H1 (cell line): ENCODE measurements around the gene CHST9. TPM values are rescaled to one million over a fixed set of nuclear protein-coding genes. Genes with fewer than 3 reads are reported as not detected.

Source experiments
- CTCF ChIA-PET: fragments of 300-600 bp; sonication (Branson Sonifier 250); formaldehyde crosslinking; loops from one replicate; lab custom pipeline; 2021; ENCODE audit not compliant: partially characterized antibody; lab: Charles Lee
- POLR2A ChIA-PET: fragments of 300-600 bp; sonication (Branson Sonifier 250); formaldehyde crosslinking; loops from one replicate; lab custom pipeline; 2021; ENCODE audit warnings: inconsistent platforms; ENCODE audit not compliant: partially characterized antibody; lab: Charles Lee
- DNase-seq, 2 experiments: peaks; one replicate each; pipeline versions ENCODE4 v3.0.0 to v3.0.0-alpha.2; 2010 to 2022; ENCODE audit warnings: low spot score in 2 of 2, low read depth in 1 of 2, mixed read lengths in 1 of 2
- FAIRE-seq: peaks from 2 replicates; lab custom pipeline; 2011; peaks lifted over from hg19 to GRCh38; lab: Jason Lieb, UNC
- H2AFZ ChIP-seq: 2 replicates; pipeline ENCODE4 v1.8.1; 2012; ENCODE audit warnings: low read length, inconsistent platforms
- H2AK5ac ChIP-seq: 2 replicates; pipeline ENCODE4 v1.6.1; 2013; ENCODE audit warnings: low read depth, low read length
- H2BK120ac ChIP-seq: replicated peaks from 2 replicates; pipeline ENCODE3; 2013; ENCODE audit warnings: low read depth, low read length, inconsistent platforms
- H2BK12ac ChIP-seq: 2 replicates; pipeline ENCODE4 v1.6.1; 2013; ENCODE audit warnings: low read depth, low read length
- H2BK15ac ChIP-seq: 2 replicates; pipeline ENCODE4 v1.6.1; 2013; ENCODE audit warnings: low read length
- H2BK20ac ChIP-seq: 2 replicates; pipeline ENCODE4 v1.6.1; 2013; ENCODE audit warnings: low read length
- H2BK5ac ChIP-seq: 2 replicates; pipeline ENCODE4 v1.6.1; 2013; ENCODE audit warnings: low read depth, low read length
- H3K14ac ChIP-seq: 2 replicates; pipeline ENCODE4 v1.6.1; 2013; ENCODE audit warnings: inconsistent platforms; ENCODE audit not compliant: insufficient read length
- H3K18ac ChIP-seq: 2 replicates; pipeline ENCODE4 v1.6.1; 2013; ENCODE audit warnings: low read length; ENCODE audit errors: extremely low read depth
- H3K23ac ChIP-seq: 2 replicates; pipeline ENCODE4 v1.6.1; 2013; ENCODE audit warnings: inconsistent platforms; ENCODE audit not compliant: insufficient read length
- H3K23me2 ChIP-seq: 2 replicates; pipeline ENCODE4 v1.6.1; 2013; ENCODE audit warnings: low read depth, low read length
- H3K27ac ChIP-seq: 2 replicates; pipeline ENCODE4 v1.6.1; 2011; ENCODE audit warnings: low read depth, low read length, inconsistent platforms
- H3K27me3 ChIP-seq, 4 experiments: replicated peaks in 1 of 4; 1 replicate in 1 of 4; 2 replicates in 3 of 4; pipeline versions ENCODE4 v1.6.1 to v1.8.1; 2011 to 2013; ENCODE audit warnings: low read length in 3 of 4, mild to moderate bottlenecking in 3 of 4, inconsistent platforms in 2 of 4, mixed read lengths in 2 of 4, moderate library complexity in 1 of 4; ENCODE audit not compliant: control insufficient read depth in 3 of 4, insufficient read depth in 3 of 4; ENCODE audit errors: extremely low read depth in 1 of 4
- H3K36me3 ChIP-seq, 4 experiments: 2 replicates each; pipeline versions ENCODE4 v1.6.1 to v1.8.1; 2011 to 2013; ENCODE audit warnings: mild to moderate bottlenecking in 4 of 4, low read length in 3 of 4, moderate library complexity in 2 of 4, control low read depth in 1 of 4, inconsistent platforms in 1 of 4; ENCODE audit not compliant: insufficient read depth in 4 of 4, control insufficient read depth in 2 of 4
- H3K4ac ChIP-seq: replicated peaks from 2 replicates; pipeline ENCODE3; 2013; ENCODE audit warnings: low read length, low read depth, mixed read lengths, inconsistent platforms; ENCODE audit not compliant: insufficient read length
- H3K4me1 ChIP-seq, 4 experiments: replicated peaks in 1 of 4; 1 replicate in 1 of 4; 2 replicates in 3 of 4; pipeline versions ENCODE4 v1.6.1 to v1.8.1; 2011 to 2013; ENCODE audit warnings: low read length in 3 of 4, inconsistent platforms in 2 of 4, mixed read lengths in 1 of 4; ENCODE audit not compliant: insufficient read depth in 4 of 4, control insufficient read depth in 3 of 4
- H3K4me2 ChIP-seq, 2 experiments: 2 replicates each; pipeline versions ENCODE4 v1.6.1 to v1.8.1; 2011 to 2013; ENCODE audit warnings: low read depth in 2 of 2, low read length in 2 of 2, control low read depth in 1 of 2, inconsistent platforms in 1 of 2, mild to moderate bottlenecking in 1 of 2; ENCODE audit not compliant: insufficient read depth in 1 of 2
- H3K4me3 ChIP-seq, 4 experiments: fragments of 200-600, 300-600 bp in 1 of 4; sonication (generic), shearing (Covaris generic), sonication (Bioruptor Twin) in 1 of 4; 2 replicates each; pipeline versions ENCODE4 v1.5.1 to v1.8.1; 2011 to 2016; ENCODE audit warnings: low read length in 4 of 4, low read depth in 3 of 4, control low read depth in 2 of 4, inconsistent platforms in 2 of 4, mild to moderate bottlenecking in 2 of 4, mixed read lengths in 1 of 4, moderate library complexity in 1 of 4; ENCODE audit not compliant: insufficient read depth in 2 of 4; ENCODE audit errors: extremely low read depth in 1 of 4
- H3K56ac ChIP-seq: replicated peaks from 2 replicates; pipeline ENCODE3; 2013; ENCODE audit warnings: low read depth, mild to moderate bottlenecking, mixed read lengths, low read length, inconsistent platforms; ENCODE audit not compliant: insufficient read length
- H3K79me1 ChIP-seq: 2 replicates; pipeline ENCODE4 v1.6.1; 2013; ENCODE audit warnings: low read depth, low read length, control low read depth
- H3K79me2 ChIP-seq, 2 experiments: 2 replicates each; pipeline versions ENCODE4 v1.6.1 to v1.8.1; 2012 to 2013; ENCODE audit warnings: low read length in 2 of 2, mild to moderate bottlenecking in 2 of 2, inconsistent platforms in 1 of 2; ENCODE audit not compliant: insufficient read depth in 2 of 2, control insufficient read depth in 1 of 2
- H3K9ac ChIP-seq, 4 experiments: replicated peaks in 1 of 4; 1 replicate in 1 of 4; 2 replicates in 3 of 4; pipeline versions ENCODE4 v1.6.1 to v1.8.1; 2011 to 2013; ENCODE audit warnings: low read depth in 3 of 4, low read length in 3 of 4, control low read depth in 2 of 4, mild to moderate bottlenecking in 2 of 4, moderate library complexity in 2 of 4, inconsistent platforms in 1 of 4; ENCODE audit errors: extremely low read depth in 1 of 4
- H3K9me3 ChIP-seq, 2 experiments: 2 replicates each; pipeline versions ENCODE4 v1.6.1 to v1.8.1; 2012 to 2013; ENCODE audit warnings: mild to moderate bottlenecking in 2 of 2, moderate library complexity in 2 of 2, control low read depth in 1 of 2, inconsistent platforms in 1 of 2, low read depth in 1 of 2, low read length in 1 of 2, mixed read lengths in 1 of 2; ENCODE audit not compliant: insufficient read depth in 2 of 2
- H4K20me1 ChIP-seq, 2 experiments: replicated peaks in 1 of 2; 2 replicates each; pipeline versions ENCODE3 to v1.8.1; 2011 to 2013; ENCODE audit warnings: inconsistent platforms in 2 of 2, low read length in 2 of 2, mild to moderate bottlenecking in 1 of 2; ENCODE audit not compliant: insufficient read depth in 2 of 2, control insufficient read depth in 1 of 2
- H4K5ac ChIP-seq: 2 replicates; pipeline ENCODE4 v1.6.1; 2013; ENCODE audit warnings: low read length, low read depth, mixed read lengths, inconsistent platforms; ENCODE audit not compliant: insufficient read length
- H4K8ac ChIP-seq: 2 replicates; pipeline ENCODE4 v1.8.0; 2013; ENCODE audit warnings: mild to moderate bottlenecking, moderate library complexity, low read length, inconsistent platforms; ENCODE audit not compliant: insufficient read depth; ENCODE audit errors: extremely low read depth
- H4K91ac ChIP-seq: replicated peaks from 2 replicates; pipeline ENCODE3; 2013; ENCODE audit warnings: low read length, mixed read lengths, inconsistent platforms; ENCODE audit not compliant: insufficient read length
- CBX5 ChIP-seq: fragments of 300-800, 300-1000 bp; sonication (generic); IDR thresholded peaks from 2 replicates; pipeline ENCODE4 v1.7.1; 2016; ENCODE audit warnings: antibody characterized with exemption, low read length, low read depth
- KDM1A ChIP-seq: fragments of 200-600, 300-600 bp; sonication (generic); IDR thresholded peaks from 2 replicates; pipeline ENCODE4 v1.7.1; 2016; ENCODE audit warnings: mild to moderate bottlenecking, low read length, borderline replicate concordance
- WGBS, 2 experiments: shearing (Covaris generic) in 1 of 2; methylation state at CpG; one replicate each; pipeline versions ENCODE4 v1.1.6 to v1.1.7; 2013 to 2015; ENCODE audit warnings: low lambda C conversion rate in 2 of 2, mixed read lengths in 2 of 2, inconsistent platforms in 1 of 2, low coverage in 1 of 2, missing lambda C conversion rate in 1 of 2; ENCODE audit not compliant: insufficient replicate concordance in 2 of 2, insufficient coverage in 1 of 2, insufficient read length in 1 of 2; ENCODE audit errors: extremely low coverage in 1 of 2, missing lambda C conversion rate in 1 of 2; 5-methylcytosine and 5-hydroxymethylcytosine counted together
- polyA plus RNA-seq, 7 experiments: library from polyadenylated mRNA; depleted of rRNA in 3 of 7; stranded (reverse) in 5 of 7; unstranded in 2 of 7; fragments of >200 nt in 5 of 7; fragments of 200-250 nt in 2 of 7; gene quantifications; 1 replicate in 5 of 7; 2 replicates in 1 of 7; 4 replicates in 1 of 7; pipeline versions ENCODE4 v1.2.1 to v1.2.3, GENCODE V29; 2011 to 2013; ENCODE audit warnings: missing spikeins in 2 of 7, mixed read lengths in 2 of 7
- total RNA-seq: library from RNA; stranded (reverse); fragmentation: NEBNext Ultra II Directional; extraction: Animal tissue kit (Norgen Biotek cat#: 25700); gene quantifications from 2 replicates; pipeline ENCODE4 v1.2.1, GENCODE V29; 2021

The CHST9 gene
- total and polyA plus RNA-seq, 2 of the 8 experiments (the other 6 are each of a cell fraction or from before 2014, with no cell fraction given), result 3.2 to 24.3 TPM

DNA sequence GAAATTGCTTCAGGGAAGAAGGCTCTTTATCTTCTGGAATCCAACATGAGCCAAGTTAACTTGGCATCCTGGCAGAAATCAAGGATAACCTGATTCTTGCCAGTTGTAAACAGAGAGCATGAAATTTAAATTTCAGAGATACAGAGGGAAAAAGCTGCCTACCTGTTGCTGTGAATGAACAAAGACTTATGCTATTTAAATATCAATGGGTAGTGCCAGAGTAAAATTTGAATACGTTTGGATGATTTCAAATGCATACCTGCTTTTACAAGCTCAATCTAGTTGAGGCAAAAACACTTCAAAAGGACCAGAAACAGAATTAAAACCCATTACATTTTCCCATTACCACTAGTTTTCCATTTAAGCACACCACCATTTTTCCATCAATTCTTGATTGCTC is 60.9 kb downstream of the CHST9 start:
- Histone ChIP-seq H3K36me3 (no peaks in the 10 kb centered on the region), H4K8ac (no peak overlapping the region), H4K5ac (no peak overlapping the region), H2BK15ac (no peak overlapping the region), H3K4me2 (peak overlapping the region; percentile 24 to 28; a peak in 3 of 4 replicates), H3K4me1 (peaks cover 0 to 15% (median 5%) of the 10 kb centered on the region in 4 experiments; a peak in 5 of 7 replicates), H2BK20ac (no peak overlapping the region), H3K18ac (no peak overlapping the region), H3K23ac (no peak overlapping the region), H3K4ac (no peak overlapping the region), H2BK5ac (no peak overlapping the region), H3K23me2 (no peaks in the 10 kb centered on the region), H3K14ac (no peak overlapping the region), H3K4me3 (peak overlapping the region in 1 of 4 experiments; percentile 17; a peak in 1 of 8 replicates), H3K27me3 (peaks cover 0 to 1% (median 0%) of the 10 kb centered on the region in 4 experiments; a peak in 1 of 7 replicates), H2AK5ac (no peak overlapping the region), H3K79me1 (no peaks in the 10 kb centered on the region), H2AFZ (no peak overlapping the region), H3K9ac (no peak overlapping the region), H2BK120ac (no peak overlapping the region), H3K79me2 (no peaks in the 10 kb centered on the region), H3K56ac (no peak overlapping the region), H3K9me3 (no peaks in the 10 kb centered on the region), H4K91ac (no peak overlapping the region), H3K27ac (no peak overlapping the region), H4K20me1 (no peaks in the 10 kb centered on the region), H2BK12ac (no peak overlapping the region)
- ChIA-PET POLR2A (no interaction called here), CTCF (interaction anchor here (0.9 kb wide), 1 partner anchor 10 kb away, joined by 3 read pairs; no protein-coding TSS in a partner anchor)
- DNase-seq (no peak), FAIRE-seq (peak; percentile 45)
- 0% methylated on average over 1 of the region's 1 CpG; no CpG with 5 or more reads in 1 of the 2 experiments for WGBS, 2 experiments
- TF ChIP-seq KDM1A, result no peak
- no peak for TF ChIP-seq CBX5
